ENCODE results near the gene TPPP.
"Not testable (repeated sequence)": the region's sequence is repeated elsewhere in the genome, so short reads cannot be mapped to it uniquely, and the experiment has no call there.

TPPP gene

GRCh38 chr5:693271-694041, at the start of gene TPPP:
TSS of gene TPPP (minus strand) at chr5:693352. CDS start at chr5:678060, 15,292 bp downstream.
- DNase-seq, result not testable (repeated sequence)

GRCh38 chr5:742276-742675, 49.1 kb upstream of the TPPP start:
- DNase-seq, result not testable (repeated sequence)

- not testable (repeated sequence) for DNase-seq
Measured at GRCh38 chr5:734145-734544, 41.0 kb upstream of the TPPP start.

GRCh38 chr5:732754-733454, 39.8 kb upstream of the TPPP start:
- not testable (repeated sequence) for DNase-seq

- DNase-seq, result not testable (repeated sequence)
Measured at GRCh38 chr5:729225-729624, 36.1 kb upstream of the TPPP start.

- DNase-seq, result not testable (repeated sequence)
Measured at GRCh38 chr5:727087-727486, 33.9 kb upstream of the TPPP start.

- DNase-seq, result not testable (repeated sequence)
Measured at GRCh38 chr5:723865-724264, 30.7 kb upstream of the TPPP start.

- DNase-seq, result not testable (repeated sequence)
Measured at GRCh38 chr5:723309-723708, 30.2 kb upstream of the TPPP start.

GRCh38 chr5:719379-719778, 26.2 kb upstream of the TPPP start:
- DNase-seq, result not testable (repeated sequence)

GRCh38 chr5:717143-717542, 24.0 kb upstream of the TPPP start:
- DNase-seq, result no peak

- DNase-seq, result not testable (repeated sequence)
Measured at GRCh38 chr5:716740-717139, 23.6 kb upstream of the TPPP start.

- DNase-seq, result not testable (repeated sequence)
Measured at GRCh38 chr5:715636-716035, 22.5 kb upstream of the TPPP start.

GRCh38 chr5:714215-715118, 21.3 kb upstream of the TPPP start:
- not testable (repeated sequence) for DNase-seq

- DNase-seq, result not testable (repeated sequence)
Measured at GRCh38 chr5:713686-714085, 20.5 kb upstream of the TPPP start.

- not testable (repeated sequence) for DNase-seq
Measured at GRCh38 chr5:708848-709517, 15.8 kb upstream of the TPPP start.

- DNase-seq, result not testable (repeated sequence)
Measured at GRCh38 chr5:708374-708773, 15.2 kb upstream of the TPPP start.

GRCh38 chr5:706127-706526, 13.0 kb upstream of the TPPP start:
- peak; percentile 80 for DNase-seq

- not testable (repeated sequence) for DNase-seq
Measured at GRCh38 chr5:696753-697702, 3.9 kb upstream of the TPPP start.

GRCh38 chr5:696191-696590, 3.0 kb upstream of the TPPP start:
- DNase-seq, result not testable (repeated sequence)

GRCh38 chr5:695475-695874, 2.3 kb upstream of the TPPP start:
- not testable (repeated sequence) for DNase-seq

GRCh38 chr5:694042-694431, 885 bp upstream of the TPPP start:
- not testable (repeated sequence) for DNase-seq

All from GF-D8 (cell line).